GM23248 (cell line): ENCODE results near the gene RAB1A.
"Not testable (repeated sequence)": the region's sequence is repeated elsewhere in the genome, so short reads cannot be mapped to it uniquely, and the experiment has no call there.

ENCODE experiments used
- EZH2 ChIP-seq: fragments of 200-600 bp; sonication (generic); IDR thresholded peaks from 2 replicates; pipeline ENCODE4 v1.6.1; 2018; ENCODE audit warnings: antibody characterized with exemption, mild to moderate bottlenecking; ENCODE audit not compliant: insufficient read depth, poor library complexity, severe bottlenecking
- EZH2phosphoT487 ChIP-seq: fragments of 200-600 bp; sonication (generic); IDR thresholded peaks from 2 replicates; pipeline ENCODE4 v1.6.1; 2018; ENCODE audit warnings: antibody characterized with exemption, moderate library complexity, mild to moderate bottlenecking, low read depth; ENCODE audit not compliant: insufficient read depth

GRCh38 chr2:65157856-65158255, 27.9 kb upstream of the RAB1A start:
- not testable (repeated sequence) for TF ChIP-seq EZH2, EZH2phosphoT487
